Breast epithelium (tissue), 3 donors: Measurements from ENCODE around the gene ADCY2.

Source experiments
- CTCF ChIP-seq, 3 donors: fragments of 450-650 bp; IDR thresholded peaks; one replicate each; pipeline ENCODE4 v1.5.1; 2016 to 2017; ENCODE audit warnings: antibody characterized with exemption in 3 of 3, mild to moderate bottlenecking in 3 of 3, moderate library complexity in 3 of 3
- POLR2A ChIP-seq: fragments of 450-650 bp; IDR thresholded peaks from one replicate; pipeline ENCODE4 v1.6.1; 2016; ENCODE audit warnings: antibody characterized with exemption, mild to moderate bottlenecking, moderate library complexity
- POLR2AphosphoS5 ChIP-seq, 3 donors: sonication (generic); formaldehyde crosslinking; IDR thresholded peaks; one replicate each; pipeline ENCODE4 v1.6.1; 2017; ENCODE audit warnings: antibody characterized with exemption in 3 of 3

DNA sequence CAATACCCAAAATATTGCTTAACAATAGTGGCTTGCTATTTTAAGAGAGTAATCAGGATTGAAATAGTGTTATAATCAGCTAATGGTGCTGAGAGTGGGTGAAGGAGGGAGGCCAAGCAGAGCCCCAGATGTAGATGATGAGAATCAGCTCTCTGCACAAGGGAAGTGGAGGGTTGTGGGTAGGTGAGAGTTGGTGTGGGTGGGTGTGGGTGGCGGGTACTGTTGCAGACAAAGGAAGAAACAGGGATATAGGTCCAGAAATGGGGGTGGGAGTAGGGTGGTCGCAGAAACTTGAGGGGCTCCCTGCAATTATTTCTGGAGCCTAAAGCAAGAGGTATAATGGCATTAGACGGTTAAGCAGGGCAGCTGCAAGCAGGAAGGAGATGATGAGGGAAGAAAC lies 7.4 kb upstream of the ADCY2 start:
- TF ChIP-seq CTCF (IDR thresholded peaks at IDR 0.05), result no peak
- TF ChIP-seq POLR2A, result no peak
- no peak for TF ChIP-seq POLR2AphosphoS5 (IDR thresholded peaks at IDR 0.05)
